HEK293T (cell line): ENCODE measurements around the gene NACA.

Source experiments
- ARNT ChIP-seq: fragments of 450-650 bp; IDR thresholded peaks from 2 replicates; pipeline ENCODE4 v1.6.1; 2017; ENCODE audit warnings: mild to moderate bottlenecking
- ELF4 ChIP-seq: fragments of 450-650 bp; IDR thresholded peaks from 2 replicates; pipeline ENCODE4 v1.6.1; 2017; ENCODE audit warnings: antibody characterized with exemption
- FOXA1 ChIP-seq: fragments of 450-650 bp; IDR thresholded peaks from 2 replicates; pipeline ENCODE4 v1.6.1; 2016; ENCODE audit warnings: mild to moderate bottlenecking
- HDGF ChIP-seq: fragments of 450-650 bp; IDR thresholded peaks from 2 replicates; pipeline ENCODE4 v1.6.1; 2017; ENCODE audit warnings: antibody characterized with exemption, borderline replicate concordance
- LEF1 ChIP-seq: fragments of 450-650 bp; IDR thresholded peaks from 2 replicates; pipeline ENCODE4 v1.6.1; 2017; ENCODE audit warnings: mild to moderate bottlenecking, borderline replicate concordance
- NFRKB ChIP-seq: fragments of 450-650 bp; IDR thresholded peaks from 2 replicates; pipeline ENCODE4 v1.6.1; 2016; ENCODE audit warnings: mild to moderate bottlenecking, moderate library complexity
- PKNOX1 ChIP-seq: fragments of 450-650 bp; IDR thresholded peaks from 2 replicates; pipeline ENCODE4 v1.6.1; 2016
- SP1 ChIP-seq: fragments of 450-650 bp; IDR thresholded peaks from 2 replicates; pipeline ENCODE4 v1.6.1; 2017
- SUZ12 ChIP-seq: fragments of 450-650 bp; IDR thresholded peaks from 2 replicates; pipeline ENCODE4 v1.6.1; 2016; ENCODE audit warnings: mild to moderate bottlenecking
- TARDBP ChIP-seq: fragments of 450-650 bp; IDR thresholded peaks from 2 replicates; pipeline ENCODE4 v1.6.1; 2016

DNA sequence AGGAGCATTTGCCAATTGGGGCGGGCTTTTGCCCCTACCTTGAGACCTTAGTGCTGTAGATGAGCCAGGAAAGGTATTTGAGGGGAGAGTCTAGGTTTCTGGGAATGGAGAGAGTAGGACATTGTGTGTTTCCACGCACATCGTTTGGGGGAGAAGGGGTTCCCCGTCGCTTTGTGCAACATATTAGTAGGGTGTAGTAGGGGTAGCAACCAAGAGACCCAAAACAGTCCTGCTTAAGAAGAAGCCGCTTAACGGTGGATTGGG, 36.3 kb downstream of the NACA start:
- no peak for TF ChIP-seq ELF4
- TF ChIP-seq ARNT: no peak
- TF ChIP-seq HDGF: no peak
- TF ChIP-seq SUZ12: no peak
- no peak for TF ChIP-seq PKNOX1
- no peak for TF ChIP-seq SP1
- TF ChIP-seq LEF1: no peak
- TF ChIP-seq FOXA1: no peak
- no peak for TF ChIP-seq NFRKB
- no peak for TF ChIP-seq TARDBP
